CD14-positive monocyte (primary cell): ENCODE measurements around the gene ROBO1. TPM values are rescaled to one million over a fixed set of nuclear protein-coding genes. Genes with fewer than 3 reads are reported as not detected.
A peak's percentile ranks its signal among the peaks of the same experiment; 100 is the strongest.
"Not testable (repeated sequence)": the region's sequence is repeated elsewhere in the genome, so short reads cannot be mapped to it uniquely, and the experiment has no call there.

ENCODE experiments used
- DNase-seq, 3 donors: peaks; one replicate each; pipeline ENCODE4 v3.0.0-alpha.2; 2011 to 2022
- H2AFZ ChIP-seq: 2 replicates; pipeline ENCODE4 v1.6.0; 2012; ENCODE audit warnings: mild to moderate bottlenecking, low read depth, low read length, inconsistent platforms; ENCODE audit not compliant: insufficient read depth, poor library complexity, severe bottlenecking
- H3K27ac ChIP-seq, 2 donors: 1 replicate in 1 of 2; 2 replicates in 1 of 2; pipeline ENCODE4 v1.5.1; 2012 to 2013; ENCODE audit warnings: low read length in 2 of 2, control low read depth in 1 of 2, inconsistent platforms in 1 of 2, low read depth in 1 of 2, mild to moderate bottlenecking in 1 of 2
- H3K27me3 ChIP-seq, 2 donors: one replicate each; pipeline versions ENCODE4 v1.6.0 to v1.6.1; 2011 to 2013; ENCODE audit warnings: low read length in 2 of 2; ENCODE audit not compliant: control insufficient read depth in 2 of 2, insufficient read depth in 2 of 2
- H3K36me3 ChIP-seq, 2 donors: replicated peaks in 1 of 2; 1 replicate in 1 of 2; 2 replicates in 1 of 2; pipeline versions ENCODE4 v1.5.1 to v1.6.1; 2012 to 2013; ENCODE audit warnings: low read length in 2 of 2, control low read depth in 1 of 2, inconsistent platforms in 1 of 2, mild to moderate bottlenecking in 1 of 2; ENCODE audit not compliant: insufficient read depth in 2 of 2, control insufficient read depth in 1 of 2
- H3K4me1 ChIP-seq, 2 donors: 1 replicate in 1 of 2; 2 replicates in 1 of 2; pipeline versions ENCODE4 v1.5.1 to v1.6.1; 2012 to 2013; ENCODE audit warnings: low read length in 2 of 2, control low read depth in 1 of 2, inconsistent platforms in 1 of 2, mild to moderate bottlenecking in 1 of 2, moderate library complexity in 1 of 2; ENCODE audit not compliant: insufficient read depth in 2 of 2, control insufficient read depth in 1 of 2
- H3K4me2 ChIP-seq: replicated peaks from 2 replicates; pipeline ENCODE3; 2012; ENCODE audit warnings: low read length, moderate library complexity, mild to moderate bottlenecking; ENCODE audit not compliant: poor library complexity, severe bottlenecking; ENCODE audit errors: extremely low read depth
- H3K4me3 ChIP-seq, 3 experiments: fragments of 200-600 bp in 1 of 3; sonication (generic) in 1 of 3; replicated peaks in 1 of 3; 1 replicate in 2 of 3; 2 replicates in 1 of 3; pipeline ENCODE4 v1.5.1; 2011 to 2013; ENCODE audit warnings: low read length in 3 of 3, mild to moderate bottlenecking in 3 of 3, control low read depth in 2 of 3, low read depth in 2 of 3, inconsistent platforms in 1 of 3, moderate library complexity in 1 of 3
- H3K79me2 ChIP-seq: 2 replicates; pipeline ENCODE4 v1.6.0; 2012; ENCODE audit warnings: mild to moderate bottlenecking, control low read depth, inconsistent platforms, low read length, moderate library complexity; ENCODE audit not compliant: insufficient read depth
- H3K9ac ChIP-seq: 2 replicates; pipeline ENCODE4 v1.6.0; 2017; ENCODE audit warnings: low read length, mild to moderate bottlenecking; ENCODE audit not compliant: insufficient read depth, poor library complexity, severe bottlenecking
- H3K9me3 ChIP-seq, 2 donors: replicated peaks in 1 of 2; 1 replicate in 1 of 2; 2 replicates in 1 of 2; pipeline versions ENCODE4 v1.5.1 to v1.6.1; 2012 to 2013; ENCODE audit warnings: low read length in 2 of 2, control low read depth in 1 of 2; ENCODE audit not compliant: control insufficient read depth in 1 of 2, insufficient read depth in 1 of 2
- H4K20me1 ChIP-seq: 2 replicates; pipeline ENCODE4 v1.6.0; 2012; ENCODE audit warnings: mild to moderate bottlenecking, low read length, control low read depth, moderate library complexity; ENCODE audit not compliant: insufficient read depth
- H3K27ac Mint-ChIP-seq, 7 donors: one replicate each; pipeline ENCODE4 v1.8.0; 2020; ENCODE audit warnings: mild to moderate bottlenecking in 7 of 7, mixed read lengths in 7 of 7, moderate library complexity in 6 of 7, inconsistent platforms in 2 of 7
- H3K27me3 Mint-ChIP-seq, 3 donors: one replicate each; pipeline ENCODE4 v1.8.0; 2021 to 2022; ENCODE audit warnings: low read depth in 3 of 3, mild to moderate bottlenecking in 3 of 3, mixed read lengths in 3 of 3, moderate library complexity in 3 of 3, inconsistent platforms in 1 of 3
- H3K36me3 Mint-ChIP-seq, 2 donors: one replicate each; pipeline ENCODE4 v1.8.0; 2020; ENCODE audit warnings: mixed read lengths in 2 of 2, inconsistent platforms in 1 of 2, mild to moderate bottlenecking in 1 of 2
- H3K4me1 Mint-ChIP-seq: one replicate; pipeline ENCODE4 v1.8.0; 2020; ENCODE audit warnings: mild to moderate bottlenecking, mixed read lengths
- H3K4me3 Mint-ChIP-seq, 2 donors: one replicate each; pipeline ENCODE4 v1.8.0; 2020; ENCODE audit warnings: mild to moderate bottlenecking in 2 of 2, mixed read lengths in 2 of 2, moderate library complexity in 1 of 2
- H3K9me3 Mint-ChIP-seq, 7 donors: one replicate each; pipeline ENCODE4 v1.8.0; 2020 to 2022; ENCODE audit warnings: mixed read lengths in 7 of 7, mild to moderate bottlenecking in 6 of 7, moderate library complexity in 6 of 7, inconsistent platforms in 2 of 7
- WGBS: methylation state at CpG from one replicate; pipeline ENCODE4 v1.1.5; 2013; ENCODE audit warnings: missing lambda C conversion rate; ENCODE audit not compliant: insufficient coverage; 5-methylcytosine and 5-hydroxymethylcytosine counted together
- intact Hi-C, 2 donors: fragments of 100-400 bp; cut with micrococcal nuclease; formaldehyde crosslinking; loops; one replicate each; pipeline versions ENCODE4 v1.15.0 to v1.15.1; 2023
- polyA plus RNA-seq, 3 donors: library from polyadenylated mRNA; depleted of rRNA in 1 of 3; unstranded in 2 of 3; stranded (reverse) in 1 of 3; fragments of 300-500 nt in 2 of 3; fragments of >200 nt in 1 of 3; fragmentation: Illumina TruSeq in 2 of 3; gene quantifications; 1 replicate in 2 of 3; 2 replicates in 1 of 3; pipeline ENCODE4 v1.2.3, GENCODE V29; 2012 to 2021
- TF ChIP-seq, protein P1 (sequence below): fragments of 200-600 bp; IDR thresholded peaks from one replicate; pipeline ENCODE4 v1.8.0; 2022; ENCODE audit warnings: antibody characterized with exemption, mild to moderate bottlenecking

The ROBO1 gene
- polyA plus RNA-seq, 3 donors, result 0.09 to 0.10 TPM; not detected in 1

DNA sequence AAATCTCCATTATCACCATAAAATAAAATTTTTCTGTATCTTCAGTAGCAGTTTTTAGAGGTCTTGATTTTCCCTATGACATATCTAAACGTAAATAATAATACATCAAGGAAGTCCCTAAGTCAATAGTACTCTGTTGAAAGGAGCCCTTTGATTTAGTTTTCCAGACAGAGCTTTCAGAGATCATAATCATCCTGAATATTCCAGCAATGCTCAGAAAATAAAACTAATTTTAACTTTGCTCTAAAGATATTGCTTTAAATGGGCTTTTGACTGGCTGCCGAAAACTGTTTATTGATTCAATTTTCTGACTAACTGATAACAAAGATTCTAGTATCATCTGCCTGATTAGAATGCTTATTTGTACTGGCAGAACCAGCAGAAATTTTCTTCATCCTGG, 40.7 kb upstream of the ROBO1 start:
- intact Hi-C loops, result no loop called here
- Histone ChIP-seq H3K27me3 (no peaks in the 10 kb centered on the region), H3K4me1 (no peaks in the 10 kb centered on the region), H3K36me3 (no peaks in the 10 kb centered on the region), H3K4me2 (no peak overlapping the region), H3K79me2 (no peaks in the 10 kb centered on the region), H2AFZ (no peak overlapping the region), H3K9me3 (no peaks in the 10 kb centered on the region), H3K27ac (no peak overlapping the region), H3K4me3 (no peak overlapping the region), H3K9ac (no peak overlapping the region), H4K20me1 (no peaks in the 10 kb centered on the region)
- Mint-ChIP-seq H3K36me3 (no peaks in the 10 kb centered on the region), H3K4me3 (no peak overlapping the region), H3K4me1 (no peaks in the 10 kb centered on the region), H3K27ac (no peak overlapping the region), H3K27me3 (no peaks in the 10 kb centered on the region), H3K9me3 (peaks cover 0 to 3% (median 0%) of the 10 kb centered on the region in 7 donors)
- DNase-seq, result no peak
- TF ChIP-seq, protein P1, sequence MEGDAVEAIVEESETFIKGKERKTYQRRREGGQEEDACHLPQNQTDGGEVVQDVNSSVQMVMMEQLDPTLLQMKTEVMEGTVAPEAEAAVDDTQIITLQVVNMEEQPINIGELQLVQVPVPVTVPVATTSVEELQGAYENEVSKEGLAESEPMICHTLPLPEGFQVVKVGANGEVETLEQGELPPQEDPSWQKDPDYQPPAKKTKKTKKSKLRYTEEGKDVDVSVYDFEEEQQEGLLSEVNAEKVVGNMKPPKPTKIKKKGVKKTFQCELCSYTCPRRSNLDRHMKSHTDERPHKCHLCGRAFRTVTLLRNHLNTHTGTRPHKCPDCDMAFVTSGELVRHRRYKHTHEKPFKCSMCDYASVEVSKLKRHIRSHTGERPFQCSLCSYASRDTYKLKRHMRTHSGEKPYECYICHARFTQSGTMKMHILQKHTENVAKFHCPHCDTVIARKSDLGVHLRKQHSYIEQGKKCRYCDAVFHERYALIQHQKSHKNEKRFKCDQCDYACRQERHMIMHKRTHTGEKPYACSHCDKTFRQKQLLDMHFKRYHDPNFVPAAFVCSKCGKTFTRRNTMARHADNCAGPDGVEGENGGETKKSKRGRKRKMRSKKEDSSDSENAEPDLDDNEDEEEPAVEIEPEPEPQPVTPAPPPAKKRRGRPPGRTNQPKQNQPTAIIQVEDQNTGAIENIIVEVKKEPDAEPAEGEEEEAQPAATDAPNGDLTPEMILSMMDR, result no peak
- no CpG with 5 or more reads among the region's 2 CpGs for WGBS

DNA sequence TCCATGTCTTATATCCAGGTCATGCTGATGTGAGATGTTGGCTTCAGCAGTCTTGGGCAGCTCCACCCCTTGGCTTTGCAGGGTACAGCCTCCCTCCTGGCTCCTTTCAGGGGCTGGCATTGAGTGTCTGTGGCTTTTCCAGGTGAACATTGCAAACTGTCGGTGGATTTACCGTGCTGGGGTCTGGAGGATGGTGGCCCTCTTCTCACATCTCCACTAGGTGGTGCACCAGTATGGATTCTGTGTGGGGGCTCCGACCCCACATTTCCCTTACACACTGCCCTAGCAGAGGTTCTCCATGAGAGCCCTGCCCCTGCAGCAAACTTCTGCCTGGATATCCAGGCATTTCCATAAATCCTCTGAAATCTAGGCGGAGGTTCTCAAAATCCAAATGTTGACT, 22.4 kb upstream of the ROBO1 start:
- H3K36me3 ChIP-seq, DNase-seq, H3K27ac ChIP-seq, H3K4me1 ChIP-seq, intact Hi-C loops, H3K4me3 Mint-ChIP-seq, H3K9me3 ChIP-seq, H4K20me1 ChIP-seq, H3K27me3 Mint-ChIP-seq, H3K27me3 ChIP-seq, H3K4me1 Mint-ChIP-seq, H3K4me3 ChIP-seq, H3K36me3 Mint-ChIP-seq, H3K9ac ChIP-seq, H3K79me2 ChIP-seq, H2AFZ ChIP-seq, H3K4me2 ChIP-seq: not testable (repeated sequence)
- Mint-ChIP-seq H3K9me3 (peaks cover 0 to 16% (median 1%) of the 10 kb centered on the region in 7 donors), H3K27ac (peak overlapping the region in 1 of 7 donors; percentile 45)
- 40% methylated on average over 1 of the region's 4 CpGs for WGBS
